ENCODE measurements around the gene B3GNT3. TPM values are rescaled to one million over a fixed set of nuclear protein-coding genes. Genes with fewer than 3 reads are reported as not detected.

Gene B3GNT3
- total RNA-seq, 1 experiment from 2014 or later, result 22.2 TPM

- no peak for TF ChIP-seq EZH2phosphoT487 (IDR thresholded peaks at IDR 0.05; ENCODE audit: borderline replicate concordance)
- no peak for TF ChIP-seq TCF7L2 (IDR thresholded peaks at IDR 0.05; ENCODE audit: borderline replicate concordance, extremely low read depth, insufficient read depth, insufficient read length)
- no peak for TF ChIP-seq POLR2AphosphoS5 (IDR thresholded peaks at IDR 0.05; ENCODE audit: low read depth, low read length)
- TF ChIP-seq CTCF (IDR thresholded peaks at IDR 0.05 in 2 of 3, conservative IDR thresholded peaks at IDR 0.05 in 1 of 3; ENCODE audit: borderline replicate concordance in 1 of 3, insufficient read depth in 1 of 3, low read depth in 2 of 3, low read length in 2 of 3), result no peak
- TF ChIP-seq EZH2 (IDR thresholded peaks at IDR 0.05), result no peak
- TF ChIP-seq ZBTB33 (IDR thresholded peaks at IDR 0.05; ENCODE audit: extremely low read depth, insufficient replicate concordance, low read length), result no peak
- CTCF ChIA-PET, result no interaction called here
- Histone ChIP-seq H3K9me3 (ENCODE audit: control insufficient read depth in 1 of 2, insufficient read depth in 1 of 2, low read depth in 1 of 2, low read length in 2 of 2) (no peaks in the 10 kb centered on the region), H3K4me2 (ENCODE audit: low read length) (no peak overlapping the region), H3K27ac (ENCODE audit: low read depth, low read length) (no peak overlapping the region), H3K27me3 (ENCODE audit: insufficient read depth, low read length) (no peaks in the 10 kb centered on the region), H3K9ac (ENCODE audit: low read length) (no peak overlapping the region), H3K36me3 (ENCODE audit: control insufficient read depth in 1 of 2, insufficient read depth in 2 of 2, low read length in 2 of 2) (no peaks in the 10 kb centered on the region), H3K4me1 (ENCODE audit: control insufficient read depth in 1 of 2, insufficient read depth in 2 of 2, low read length in 2 of 2) (peaks cover 8 to 32% of the 10 kb centered on the region in 2 experiments; a peak in 3 of 4 replicates), H4K20me1 (ENCODE audit: insufficient read depth) (no peaks in the 10 kb centered on the region), H3K9me2 (ENCODE audit: insufficient read depth) (no peaks in the 10 kb centered on the region), H3K79me2 (ENCODE audit: insufficient read depth, low read length) (peaks cover 13% of the 10 kb centered on the region), H2AFZ (ENCODE audit: low read depth, low read length, poor library complexity, severe bottlenecking) (no peak overlapping the region), H3K4me3 (replicated peaks in 1 of 2; ENCODE audit: low read depth in 1 of 2, low read length in 2 of 2) (no peak overlapping the region)
- ATAC-seq (no peak), DNase-seq (ENCODE audit: low read depth, low spot score) (no peak)
- RAD21 ChIA-PET (ENCODE audit: low non-redundant PET in 1 of 2, low total read pairs in 2 of 2, uncharacterized antibody in 2 of 2, unreplicated experiment in 2 of 2), result interaction anchor here in 1 of 2 experiments (1.0 kb wide), 1 partner anchor 10 kb away, joined by 3 read pairs; no protein-coding TSS in a partner anchor
- intact Hi-C loops (cut with micrococcal nuclease), result no loop called here
- POLR2A ChIA-PET, result interaction anchor here (1.5 kb wide), 1 partner anchor 13 kb away, joined by 3 read pairs; the partner anchor contains the start of gene RPL18A
- BruUV-seq (replicated peaks), result no TSS peak
Measured at GRCh38 chr19:17846146-17846545, 51.2 kb downstream of the B3GNT3 start.

Data from HCT116 (cell line).